Activated CD8-positive, alpha-beta memory T cell treated with anti-CD3 and anti-CD28 coated beads, Interleukin-2, amount 50 U/mL, for 4 hours (primary cell): Measurements from ENCODE around the gene RAB6C.
"Not testable (repeated sequence)": the region's sequence is repeated elsewhere in the genome, so short reads cannot be mapped to it uniquely, and the experiment has no call there.

Source experiments
- DNase-seq: peaks from one replicate; pipeline ENCODE4 v3.0.0-alpha.2; 2020

Gene RAB6C

GRCh38 chr2:129996657-129997237, 17.3 kb downstream of the RAB6C start:
- DNase-seq, result not testable (repeated sequence)

GRCh38 chr2:129998771-129999170, 19.3 kb downstream of the RAB6C start:
- DNase-seq, result not testable (repeated sequence)

GRCh38 chr2:130005862-130006261, 26.4 kb downstream of the RAB6C start:
- not testable (repeated sequence) for DNase-seq

- DNase-seq, result not testable (repeated sequence)
Observed at GRCh38 chr2:130016701-130017100, 37.2 kb downstream of the RAB6C start.

- no peak for DNase-seq
Observed at GRCh38 chr2:130019402-130019801, 39.9 kb downstream of the RAB6C start.

- DNase-seq, result not testable (repeated sequence)
Observed at GRCh38 chr2:130020069-130020468, 40.6 kb downstream of the RAB6C start.

- DNase-seq, result not testable (repeated sequence)
Observed at GRCh38 chr2:130025931-130026330, 46.5 kb downstream of the RAB6C start.
